Prostate gland (tissue), 2 donors: ENCODE measurements around the gene RARRES2.
A peak's percentile ranks its signal among the peaks of the same experiment; 100 is the strongest.

Experiments used
- POLR2A ChIP-seq: fragments of 450-650 bp; IDR thresholded peaks from one replicate; pipeline ENCODE4 v1.6.1; 2016; ENCODE audit warnings: antibody characterized with exemption, mild to moderate bottlenecking
- POLR2AphosphoS5 ChIP-seq: sonication (generic); formaldehyde crosslinking; IDR thresholded peaks from one replicate; pipeline ENCODE4 v1.6.1; 2017; ENCODE audit warnings: antibody characterized with exemption
- TF ChIP-seq, protein P1 (sequence below), 4 experiments: fragments of 200-600 bp in 2 of 4; fragments of 450-650 bp in 2 of 4; sonication (generic) in 2 of 4; IDR thresholded peaks; 1 replicate in 3 of 4; 2 replicates in 1 of 4; pipeline ENCODE4 v1.5.1; 2016 to 2019; ENCODE audit warnings: antibody characterized with exemption in 4 of 4, mild to moderate bottlenecking in 2 of 4, moderate library complexity in 2 of 4

- TF ChIP-seq, protein P1, sequence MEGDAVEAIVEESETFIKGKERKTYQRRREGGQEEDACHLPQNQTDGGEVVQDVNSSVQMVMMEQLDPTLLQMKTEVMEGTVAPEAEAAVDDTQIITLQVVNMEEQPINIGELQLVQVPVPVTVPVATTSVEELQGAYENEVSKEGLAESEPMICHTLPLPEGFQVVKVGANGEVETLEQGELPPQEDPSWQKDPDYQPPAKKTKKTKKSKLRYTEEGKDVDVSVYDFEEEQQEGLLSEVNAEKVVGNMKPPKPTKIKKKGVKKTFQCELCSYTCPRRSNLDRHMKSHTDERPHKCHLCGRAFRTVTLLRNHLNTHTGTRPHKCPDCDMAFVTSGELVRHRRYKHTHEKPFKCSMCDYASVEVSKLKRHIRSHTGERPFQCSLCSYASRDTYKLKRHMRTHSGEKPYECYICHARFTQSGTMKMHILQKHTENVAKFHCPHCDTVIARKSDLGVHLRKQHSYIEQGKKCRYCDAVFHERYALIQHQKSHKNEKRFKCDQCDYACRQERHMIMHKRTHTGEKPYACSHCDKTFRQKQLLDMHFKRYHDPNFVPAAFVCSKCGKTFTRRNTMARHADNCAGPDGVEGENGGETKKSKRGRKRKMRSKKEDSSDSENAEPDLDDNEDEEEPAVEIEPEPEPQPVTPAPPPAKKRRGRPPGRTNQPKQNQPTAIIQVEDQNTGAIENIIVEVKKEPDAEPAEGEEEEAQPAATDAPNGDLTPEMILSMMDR (IDR thresholded peaks at IDR 0.05), result no peak
- TF ChIP-seq POLR2A, result no peak
- TF ChIP-seq POLR2AphosphoS5, result peak; percentile 57
Observed at GRCh38 chr7:150373049-150373801, 31.8 kb upstream of the RARRES2 start.
